ENCODE results near the gene GDAP1L1.

- no peak for TF ChIP-seq CTCF (IDR thresholded peaks at IDR 0.05)
- TF ChIP-seq POLR2A (IDR thresholded peaks at IDR 0.05): no peak
- TF ChIP-seq POLR2AphosphoS5 (IDR thresholded peaks at IDR 0.05): no peak
- TF ChIP-seq EP300 (IDR thresholded peaks at IDR 0.05; ENCODE audit: low read depth): no peak
These were observed 12.4 kb upstream of the GDAP1L1 start for GRCh38 chr20:44234566-44235317.

All from transverse colon (tissue), 4 donors.